Endothelial cell of umbilical vein (primary cell): Measurements from ENCODE around the gene SRGAP1.

Experiments used
- CTCF ChIP-seq, 2 donors: IDR thresholded peaks; 1 replicate in 1 of 2; 2 replicates in 1 of 2; pipeline ENCODE4 v1.5.1; 2011; ENCODE audit warnings: low read length in 2 of 2, mild to moderate bottlenecking in 2 of 2, moderate library complexity in 2 of 2, control low read depth in 1 of 2, inconsistent platforms in 1 of 2, low read depth in 1 of 2; ENCODE audit not compliant: insufficient read depth in 1 of 2; ENCODE audit errors: extremely low read depth in 1 of 2
- EZH2 ChIP-seq: IDR thresholded peaks from 2 replicates; pipeline ENCODE4 v1.6.1; 2012; ENCODE audit warnings: borderline replicate concordance, low read depth, mild to moderate bottlenecking, moderate library complexity, low read length, inconsistent platforms; ENCODE audit not compliant: severe bottlenecking
- GATA2 ChIP-seq: IDR thresholded peaks from 2 replicates; pipeline ENCODE4 v1.7.0; 2011; ENCODE audit warnings: low read depth, mild to moderate bottlenecking, moderate library complexity, mixed read lengths, low read length; ENCODE audit not compliant: insufficient read length, insufficient read depth
- JUN ChIP-seq: IDR thresholded peaks from 2 replicates; pipeline ENCODE4 v1.6.1; 2011; ENCODE audit warnings: borderline replicate concordance, low read depth; ENCODE audit not compliant: insufficient read length, insufficient read depth
- MYC ChIP-seq: IDR thresholded peaks from one replicate; pipeline ENCODE4 v1.6.1; 2011; ENCODE audit warnings: mild to moderate bottlenecking, low read depth, low read length
- POLR2A ChIP-seq: IDR thresholded peaks from 2 replicates; pipeline ENCODE4 v1.6.1; 2012; ENCODE audit warnings: low read depth, mild to moderate bottlenecking, control low read depth, low read length
- POLR2AphosphoS5 ChIP-seq: IDR thresholded peaks from 2 replicates; pipeline ENCODE4 v1.6.1; 2012; ENCODE audit warnings: low read depth, mild to moderate bottlenecking, control low read depth, low read length, moderate library complexity; ENCODE audit not compliant: insufficient read depth
- TF ChIP-seq, protein P1 (sequence below): IDR thresholded peaks from 2 replicates; pipeline ENCODE4 v1.6.1; 2011; ENCODE audit not compliant: insufficient read depth, insufficient read length

DNA sequence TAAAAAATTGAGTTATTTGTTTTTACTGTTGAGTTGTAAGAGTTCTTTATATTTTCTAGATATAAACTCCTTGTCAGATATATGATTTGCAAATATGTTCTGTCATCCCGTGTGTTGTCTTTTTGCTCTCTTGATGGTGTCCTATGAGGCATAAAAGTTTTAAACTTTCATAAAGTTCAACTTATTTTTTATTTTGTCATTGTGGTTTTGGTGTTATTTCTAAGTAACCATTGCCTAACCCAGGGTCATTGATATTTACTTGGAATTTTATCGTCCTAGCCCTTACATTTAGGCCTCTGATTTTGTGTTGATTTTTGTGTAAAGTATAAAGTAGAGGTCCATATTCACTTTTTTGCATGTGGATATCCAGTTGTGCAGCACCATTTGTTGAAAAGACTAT lies 63.1 kb downstream of the SRGAP1 start:
- TF ChIP-seq MYC (no peak), POLR2A (no peak), EZH2 (no peak), JUN (no peak), POLR2AphosphoS5 (no peak), CTCF (IDR thresholded peaks at IDR 0.05; ENCODE audit: extremely low read depth in 1 of 2, insufficient read depth in 1 of 2, low read depth in 1 of 2, low read length in 2 of 2) (no peak), GATA2 (no peak)
- TF ChIP-seq, protein P1, sequence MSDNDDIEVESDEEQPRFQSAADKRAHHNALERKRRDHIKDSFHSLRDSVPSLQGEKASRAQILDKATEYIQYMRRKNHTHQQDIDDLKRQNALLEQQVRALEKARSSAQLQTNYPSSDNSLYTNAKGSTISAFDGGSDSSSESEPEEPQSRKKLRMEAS: no peak
